HepG2 (cell line): ENCODE data around the gene KHNYN. TPM values are rescaled to one million over a fixed set of nuclear protein-coding genes. Genes with fewer than 3 reads are reported as not detected.
A peak's percentile ranks its signal among the peaks of the same experiment; 100 is the strongest.

Source experiments
- AGO1 ChIP-seq: fragments of 200-400 bp; formaldehyde crosslinking; IDR thresholded peaks from 2 replicates; pipeline ENCODE4 v1.6.1; 2017; ENCODE audit warnings: mild to moderate bottlenecking, low read depth, low read length, moderate library complexity; ENCODE audit not compliant: poor library complexity, severe bottlenecking
- HDAC6 ChIP-seq: fragments of 200-600 bp; sonication (generic); IDR thresholded peaks from 2 replicates; pipeline ENCODE4 v1.7.0; 2017; ENCODE audit warnings: mild to moderate bottlenecking, antibody characterized with exemption, low read length, low read depth
- MTA1 ChIP-seq: sonication (generic); formaldehyde crosslinking; IDR thresholded peaks from 2 replicates; pipeline ENCODE4 v1.4.0; 2020; ENCODE audit warnings: missing genetic modification reagents, mild to moderate bottlenecking, borderline replicate concordance
- NCOA2 ChIP-seq: sonication (generic); formaldehyde crosslinking; IDR thresholded peaks from 2 replicates; pipeline ENCODE4 v1.8.0; 2022; ENCODE audit warnings: inconsistent platforms
- NR3C1 ChIP-seq: sonication (generic); formaldehyde crosslinking; IDR thresholded peaks from 2 replicates; pipeline ENCODE4 v1.4.0; 2020; ENCODE audit warnings: missing genetic modification reagents
- PITX1 ChIP-seq: sonication (generic); formaldehyde crosslinking; IDR thresholded peaks from 2 replicates; pipeline ENCODE4 v1.5.1; 2020; ENCODE audit warnings: mild to moderate bottlenecking, missing genetic modification reagents
- RBAK ChIP-seq: sonication (generic); formaldehyde crosslinking; IDR thresholded peaks from 2 replicates; pipeline ENCODE4 v1.5.1; 2020; ENCODE audit warnings: mild to moderate bottlenecking, missing genetic modification reagents
- U2AF1 ChIP-seq: fragments of 200-400 bp; formaldehyde crosslinking; optimal IDR thresholded peaks from 2 replicates; pipeline ENCODE3; 2017; ENCODE audit warnings: mild to moderate bottlenecking, low read depth, low read length
- ZNF616 ChIP-seq: sonication (generic); formaldehyde crosslinking; IDR thresholded peaks from 2 replicates; pipeline ENCODE4 v1.5.0; 2020; ENCODE audit warnings: low read depth, mild to moderate bottlenecking, missing genetic modification reagents
- polyA plus RNA-seq, 8 experiments: library from polyadenylated mRNA; depleted of rRNA in 3 of 8; stranded (reverse) in 7 of 8; unstranded in 1 of 8; fragments of >200 nt; fragmentation: Illumina TruSeq in 4 of 8; extraction: Trizol in 4 of 8; gene quantifications; 2 replicates each; pipeline versions ENCODE4 v1.2.1 to v1.2.3, GENCODE V29; 2011 to 2016; ENCODE audit warnings: low read depth in 4 of 8, missing spikeins in 1 of 8, mixed read lengths in 1 of 8; ENCODE audit not compliant: insufficient read depth in 1 of 8
- total RNA-seq, 5 experiments: library from RNA; depleted of rRNA; stranded (reverse); fragments of >200 nt; fragmentation: Illumina TruSeq; extraction: Trizol; gene quantifications; 2 replicates each; pipeline ENCODE4 v1.2.3, GENCODE V29; 2016; ENCODE audit warnings: low read depth in 1 of 5
- TF ChIP-seq, protein P1 (sequence below): sonication (generic); formaldehyde crosslinking; IDR thresholded peaks from 2 replicates; pipeline ENCODE4 v1.9.0; 2022; ENCODE audit warnings: low read depth, missing genetic modification reagents
- TF ChIP-seq, protein P2 (sequence below): sonication (generic); formaldehyde crosslinking; IDR thresholded peaks from 2 replicates; pipeline ENCODE4 v1.5.1; 2020; ENCODE audit warnings: missing genetic modification reagents, mild to moderate bottlenecking, borderline replicate concordance
- TF ChIP-seq, protein P3 (sequence below): sonication (generic); formaldehyde crosslinking; IDR thresholded peaks from 2 replicates; pipeline ENCODE4 v1.5.0; 2020; ENCODE audit warnings: missing genetic modification reagents

Gene KHNYN
- total and polyA plus RNA-seq, 2 of the 13 experiments (the other 11 are each of a cell fraction or from before 2014, with no cell fraction given): 52.8 to 75.7 TPM

DNA sequence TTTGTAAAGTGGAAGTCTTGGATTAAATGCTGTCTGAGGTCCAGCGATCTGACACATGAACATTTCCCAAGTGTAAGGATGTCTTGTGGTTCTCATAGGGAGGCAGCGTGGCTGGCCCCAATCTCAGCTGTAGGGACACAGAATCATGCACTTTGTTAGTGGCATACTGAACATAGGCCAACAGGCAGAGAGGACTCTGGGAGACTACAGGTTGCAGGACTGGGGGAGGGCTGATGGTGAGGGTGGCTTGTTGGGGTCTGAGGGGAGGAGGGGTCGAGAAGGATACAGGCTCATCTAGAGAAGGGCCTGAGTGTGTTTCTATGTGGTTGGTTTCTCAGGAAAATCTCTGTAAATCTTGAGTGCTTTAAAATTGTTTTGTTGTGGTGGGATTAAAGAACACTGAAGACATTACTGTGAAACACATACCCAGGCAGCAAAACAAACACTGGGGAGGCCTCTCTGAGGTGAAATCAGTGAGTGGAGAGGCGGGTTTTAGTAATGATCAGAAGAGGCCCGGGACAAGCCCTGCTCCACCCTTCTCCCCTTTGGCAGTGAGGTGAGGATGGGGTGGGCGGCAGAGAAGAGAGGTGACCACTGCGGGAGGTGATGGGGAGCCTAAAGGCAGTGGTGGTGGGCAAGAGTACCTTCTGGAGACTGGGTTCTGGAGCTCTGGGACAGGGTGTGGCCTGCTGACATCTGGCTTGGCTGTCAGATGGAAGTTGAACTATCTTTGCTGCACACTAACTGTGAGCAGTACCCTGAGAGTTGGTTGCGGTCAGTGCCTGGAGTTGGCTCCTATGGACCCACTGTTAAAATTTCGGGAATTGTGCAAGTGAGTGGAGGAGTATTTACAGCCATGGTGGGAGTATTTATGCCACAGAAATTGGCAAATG, 27.7 kb upstream of the KHNYN start (continued):
- TF ChIP-seq MTA1 (CRISPR knock-in tag): peak; percentile 39; the same call in 1 of the 2 replicates
- TF ChIP-seq U2AF1: no peak
- no peak for TF ChIP-seq NR3C1
- TF ChIP-seq, protein P1, sequence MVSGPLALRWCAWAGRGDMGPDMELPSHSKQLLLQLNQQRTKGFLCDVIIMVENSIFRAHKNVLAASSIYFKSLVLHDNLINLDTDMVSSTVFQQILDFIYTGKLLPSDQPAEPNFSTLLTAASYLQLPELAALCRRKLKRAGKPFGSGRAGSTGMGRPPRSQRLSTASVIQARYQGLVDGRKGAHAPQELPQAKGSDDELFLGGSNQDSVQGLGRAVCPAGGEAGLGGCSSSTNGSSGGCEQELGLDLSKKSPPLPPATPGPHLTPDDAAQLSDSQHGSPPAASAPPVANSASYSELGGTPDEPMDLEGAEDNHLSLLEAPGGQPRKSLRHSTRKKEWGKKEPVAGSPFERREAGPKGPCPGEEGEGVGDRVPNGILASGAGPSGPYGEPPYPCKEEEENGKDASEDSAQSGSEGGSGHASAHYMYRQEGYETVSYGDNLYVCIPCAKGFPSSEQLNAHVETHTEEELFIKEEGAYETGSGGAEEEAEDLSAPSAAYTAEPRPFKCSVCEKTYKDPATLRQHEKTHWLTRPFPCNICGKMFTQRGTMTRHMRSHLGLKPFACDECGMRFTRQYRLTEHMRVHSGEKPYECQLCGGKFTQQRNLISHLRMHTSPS (CRISPR knock-in tag): no peak
- TF ChIP-seq NCOA2 (CRISPR knock-in tag): no peak
- TF ChIP-seq, protein P2, sequence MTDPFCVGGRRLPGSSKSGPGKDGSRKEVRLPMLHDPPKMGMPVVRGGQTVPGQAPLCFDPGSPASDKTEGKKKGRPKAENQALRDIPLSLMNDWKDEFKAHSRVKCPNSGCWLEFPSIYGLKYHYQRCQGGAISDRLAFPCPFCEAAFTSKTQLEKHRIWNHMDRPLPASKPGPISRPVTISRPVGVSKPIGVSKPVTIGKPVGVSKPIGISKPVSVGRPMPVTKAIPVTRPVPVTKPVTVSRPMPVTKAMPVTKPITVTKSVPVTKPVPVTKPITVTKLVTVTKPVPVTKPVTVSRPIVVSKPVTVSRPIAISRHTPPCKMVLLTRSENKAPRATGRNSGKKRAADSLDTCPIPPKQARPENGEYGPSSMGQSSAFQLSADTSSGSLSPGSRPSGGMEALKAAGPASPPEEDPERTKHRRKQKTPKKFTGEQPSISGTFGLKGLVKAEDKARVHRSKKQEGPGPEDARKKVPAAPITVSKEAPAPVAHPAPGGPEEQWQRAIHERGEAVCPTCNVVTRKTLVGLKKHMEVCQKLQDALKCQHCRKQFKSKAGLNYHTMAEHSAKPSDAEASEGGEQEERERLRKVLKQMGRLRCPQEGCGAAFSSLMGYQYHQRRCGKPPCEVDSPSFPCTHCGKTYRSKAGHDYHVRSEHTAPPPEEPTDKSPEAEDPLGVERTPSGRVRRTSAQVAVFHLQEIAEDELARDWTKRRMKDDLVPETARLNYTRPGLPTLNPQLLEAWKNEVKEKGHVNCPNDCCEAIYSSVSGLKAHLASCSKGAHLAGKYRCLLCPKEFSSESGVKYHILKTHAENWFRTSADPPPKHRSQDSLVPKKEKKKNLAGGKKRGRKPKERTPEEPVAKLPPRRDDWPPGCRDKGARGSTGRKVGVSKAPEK: no peak
- no peak for TF ChIP-seq ZNF616
- no peak for TF ChIP-seq HDAC6
- TF ChIP-seq RBAK: no peak
- no peak for TF ChIP-seq AGO1
- TF ChIP-seq, protein P3, sequence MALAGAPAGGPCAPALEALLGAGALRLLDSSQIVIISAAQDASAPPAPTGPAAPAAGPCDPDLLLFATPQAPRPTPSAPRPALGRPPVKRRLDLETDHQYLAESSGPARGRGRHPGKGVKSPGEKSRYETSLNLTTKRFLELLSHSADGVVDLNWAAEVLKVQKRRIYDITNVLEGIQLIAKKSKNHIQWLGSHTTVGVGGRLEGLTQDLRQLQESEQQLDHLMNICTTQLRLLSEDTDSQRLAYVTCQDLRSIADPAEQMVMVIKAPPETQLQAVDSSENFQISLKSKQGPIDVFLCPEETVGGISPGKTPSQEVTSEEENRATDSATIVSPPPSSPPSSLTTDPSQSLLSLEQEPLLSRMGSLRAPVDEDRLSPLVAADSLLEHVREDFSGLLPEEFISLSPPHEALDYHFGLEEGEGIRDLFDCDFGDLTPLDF (CRISPR knock-in tag): no peak
- no peak for TF ChIP-seq PITX1 (CRISPR knock-in tag)
